Raji (cell line): ENCODE results near the gene FHL1.

Source experiments
- POLR2A ChIP-seq: IDR thresholded peaks from 2 replicates; pipeline ENCODE4 v1.6.1; 2011; ENCODE audit warnings: low read depth, low read length, control low read depth; ENCODE audit not compliant: insufficient read depth

FHL1 gene

GRCh38 chrX:136250191-136251040 lies 103.1 kb downstream of the FHL1 start:
- TF ChIP-seq POLR2A = no peak

- peak; percentile 71 for TF ChIP-seq POLR2A
Measured at GRCh38 chrX:136251041-136251991, 104.0 kb downstream of the FHL1 start, which contains the start of gene MAP7D3. TSS of gene MAP7D3 (minus strand) at chrX:136251400. CDS start at chrX:136251358, 42 bp downstream.

GRCh38 chrX:136255541-136255940 lies 108.2 kb downstream of the FHL1 start:
- TF ChIP-seq POLR2A = no peak

- TF ChIP-seq POLR2A = no peak
Measured at GRCh38 chrX:136256026-136256425, 108.7 kb downstream of the FHL1 start.

- TF ChIP-seq POLR2A = no peak
Measured at GRCh38 chrX:136258951-136259350, 111.6 kb downstream of the FHL1 start.

GRCh38 chrX:136259543-136259942 lies 112.2 kb downstream of the FHL1 start:
- no peak for TF ChIP-seq POLR2A

- no peak for TF ChIP-seq POLR2A
Measured at GRCh38 chrX:136260776-136261175, 113.4 kb downstream of the FHL1 start.
